HG02759 (cell line): Measurements from ENCODE around the gene LHFPL2.

Experiments
- ATAC-seq: cut with Tn5 transposase; IDR thresholded peaks from one replicate; pipeline ENCODE4 v1.9.1; 2021; ENCODE audit warnings: mild to moderate bottlenecking, moderate library complexity; ENCODE audit not compliant: unreplicated experiment

The LHFPL2 gene

DNA sequence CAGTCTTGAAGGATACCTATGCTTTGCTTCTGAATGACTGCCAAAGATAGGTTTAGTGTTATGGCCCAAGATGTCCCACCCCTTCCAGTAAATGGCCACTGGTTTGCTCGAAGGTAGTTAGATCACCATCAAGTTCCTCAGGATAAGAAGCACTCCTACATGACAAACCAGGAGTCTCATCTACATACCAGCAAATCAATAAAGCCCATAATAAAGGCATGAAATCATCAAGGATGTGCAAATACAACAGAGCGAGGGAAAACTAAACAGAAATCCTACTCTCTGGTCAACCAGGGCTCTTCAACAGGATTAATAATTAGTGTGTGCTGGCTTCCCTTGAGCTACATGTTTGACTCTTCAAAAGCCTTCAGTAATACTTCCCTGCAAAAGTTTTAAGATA lies 141.0 kb downstream of the LHFPL2 start:
- no peak for ATAC-seq

DNA sequence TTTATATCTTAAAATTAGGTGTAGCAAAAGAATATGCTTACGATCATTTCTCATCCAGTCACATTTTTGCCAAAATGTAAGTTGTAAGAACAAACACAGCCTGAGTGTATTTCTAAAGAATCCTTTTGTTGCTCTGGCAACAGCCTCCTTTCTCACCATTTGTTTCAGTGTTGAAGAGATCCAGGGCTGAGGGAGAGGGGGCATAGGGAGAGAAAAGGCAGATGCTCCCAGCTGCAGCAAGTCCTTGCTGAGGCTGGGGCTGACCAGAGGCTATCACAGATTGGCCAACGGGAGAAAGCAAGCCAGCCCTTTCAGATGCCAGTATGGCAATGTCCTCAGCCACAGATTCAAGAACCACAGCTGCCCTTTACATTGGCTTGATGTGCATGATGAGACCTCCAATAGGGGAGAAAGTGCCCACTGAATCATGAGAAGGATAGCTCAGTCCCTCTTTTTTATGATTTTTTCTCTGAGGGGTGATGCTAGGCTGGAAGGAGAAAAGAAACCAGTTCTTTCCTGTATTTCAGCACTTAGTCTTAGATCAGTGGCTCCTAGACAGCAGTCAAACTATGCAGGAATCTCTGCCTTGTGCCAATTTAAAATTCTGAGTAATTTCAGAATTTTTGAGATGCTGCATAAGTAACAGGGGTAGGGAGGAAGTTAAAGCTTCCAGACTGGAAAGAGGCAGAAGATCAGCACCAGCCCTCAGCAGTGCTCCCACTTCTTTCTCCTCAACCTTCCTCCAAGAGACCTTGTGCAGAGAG lies 142.1 kb downstream of the LHFPL2 start:
- ATAC-seq = no peak

DNA sequence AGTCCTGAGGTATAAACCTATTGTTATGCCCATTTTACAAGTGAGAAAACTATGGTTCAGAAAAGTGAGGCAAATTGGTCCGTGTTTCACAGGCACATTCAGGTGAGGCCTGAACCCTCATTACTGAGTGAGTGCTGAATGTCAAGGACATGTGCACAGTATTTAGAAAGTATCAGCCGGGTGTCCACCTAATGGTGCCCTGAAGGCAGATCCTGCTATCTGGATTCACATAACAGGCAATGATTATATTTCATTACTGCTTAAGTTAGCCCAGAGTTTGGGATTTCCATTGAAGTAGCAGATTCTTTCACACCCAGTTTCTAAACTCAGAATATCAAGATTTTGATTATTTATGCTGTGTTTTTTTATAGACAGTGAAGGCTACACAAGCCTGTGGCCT lies 142.7 kb downstream of the LHFPL2 start:
- ATAC-seq = no peak

DNA sequence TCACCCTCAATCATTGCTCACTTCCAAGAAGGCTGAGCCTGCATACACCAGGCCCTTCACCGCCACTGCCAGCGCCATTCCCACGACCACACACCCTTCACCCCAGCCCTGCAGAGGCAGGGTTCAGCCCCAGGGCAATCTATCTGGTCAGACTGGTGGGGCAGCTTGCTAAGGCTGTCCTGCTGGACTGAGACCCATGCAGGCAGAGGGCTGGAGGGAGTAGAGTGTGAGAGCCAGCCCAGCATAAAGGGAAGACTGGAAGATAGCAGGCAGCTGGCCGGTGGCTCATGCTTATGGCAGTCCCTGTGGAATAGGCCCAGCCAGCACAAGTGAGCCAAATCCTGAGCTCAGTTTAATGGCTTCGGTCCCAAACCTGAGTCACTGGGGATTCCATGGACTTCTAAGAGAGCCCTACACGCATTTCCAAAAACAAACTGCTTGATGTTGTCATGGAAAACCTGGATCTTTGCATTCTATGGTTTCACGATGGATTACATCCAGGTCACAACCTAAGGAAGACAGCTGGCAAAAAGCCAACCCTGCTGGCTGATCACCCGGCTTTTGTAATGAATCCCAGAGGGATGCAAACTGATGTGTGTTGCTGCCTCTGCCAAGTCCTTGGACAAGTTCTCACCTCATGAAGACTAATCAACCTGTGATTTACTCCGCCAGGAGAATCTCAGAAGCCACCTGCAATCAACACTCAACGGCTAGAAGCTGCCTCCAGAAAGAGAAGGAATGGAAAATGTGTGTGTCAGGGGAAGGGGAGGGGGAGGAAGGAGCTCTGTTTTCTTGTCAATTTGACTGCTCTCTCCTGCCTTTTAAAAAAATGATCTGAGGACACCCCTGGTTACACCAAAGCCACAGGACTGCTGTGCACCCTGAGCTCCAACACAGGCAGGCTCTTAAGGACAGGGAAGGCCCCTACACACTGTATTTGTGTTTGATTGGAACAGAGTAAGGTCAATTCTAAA lies 143.6 kb downstream of the LHFPL2 start:
- no peak for ATAC-seq

DNA sequence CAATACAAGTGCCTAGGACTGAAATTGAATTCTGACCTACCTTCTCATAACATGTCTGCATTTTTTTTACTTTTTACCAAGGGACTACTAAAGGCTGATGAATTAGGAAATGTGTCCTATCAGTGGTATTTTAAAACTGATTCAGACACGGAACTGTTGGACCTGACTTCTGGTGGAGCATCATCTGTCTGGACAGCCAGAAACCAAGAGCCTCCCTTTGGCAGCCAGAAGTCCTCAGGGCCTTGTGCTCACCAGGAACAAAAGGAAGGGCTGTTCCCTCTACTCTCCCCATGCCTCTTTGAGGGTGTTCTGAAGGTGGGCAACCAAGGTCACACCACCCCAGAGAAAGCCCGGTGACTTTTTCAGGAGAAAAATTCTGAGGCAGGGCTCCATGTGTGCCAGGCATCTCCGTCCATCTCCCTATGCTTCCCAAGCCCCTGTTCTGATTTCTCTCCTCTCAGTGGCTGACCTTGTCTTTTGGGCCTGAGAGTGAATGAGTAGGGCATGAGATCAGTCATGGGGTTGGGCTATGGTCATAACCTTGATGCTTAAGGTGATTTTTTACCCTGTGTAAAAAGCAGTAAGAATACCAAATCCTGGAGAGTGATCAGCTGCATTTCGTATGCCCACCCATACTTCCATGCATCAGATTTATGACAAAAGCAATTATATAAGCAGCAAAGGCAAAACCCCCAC lies 144.5 kb downstream of the LHFPL2 start:
- no peak for ATAC-seq

DNA sequence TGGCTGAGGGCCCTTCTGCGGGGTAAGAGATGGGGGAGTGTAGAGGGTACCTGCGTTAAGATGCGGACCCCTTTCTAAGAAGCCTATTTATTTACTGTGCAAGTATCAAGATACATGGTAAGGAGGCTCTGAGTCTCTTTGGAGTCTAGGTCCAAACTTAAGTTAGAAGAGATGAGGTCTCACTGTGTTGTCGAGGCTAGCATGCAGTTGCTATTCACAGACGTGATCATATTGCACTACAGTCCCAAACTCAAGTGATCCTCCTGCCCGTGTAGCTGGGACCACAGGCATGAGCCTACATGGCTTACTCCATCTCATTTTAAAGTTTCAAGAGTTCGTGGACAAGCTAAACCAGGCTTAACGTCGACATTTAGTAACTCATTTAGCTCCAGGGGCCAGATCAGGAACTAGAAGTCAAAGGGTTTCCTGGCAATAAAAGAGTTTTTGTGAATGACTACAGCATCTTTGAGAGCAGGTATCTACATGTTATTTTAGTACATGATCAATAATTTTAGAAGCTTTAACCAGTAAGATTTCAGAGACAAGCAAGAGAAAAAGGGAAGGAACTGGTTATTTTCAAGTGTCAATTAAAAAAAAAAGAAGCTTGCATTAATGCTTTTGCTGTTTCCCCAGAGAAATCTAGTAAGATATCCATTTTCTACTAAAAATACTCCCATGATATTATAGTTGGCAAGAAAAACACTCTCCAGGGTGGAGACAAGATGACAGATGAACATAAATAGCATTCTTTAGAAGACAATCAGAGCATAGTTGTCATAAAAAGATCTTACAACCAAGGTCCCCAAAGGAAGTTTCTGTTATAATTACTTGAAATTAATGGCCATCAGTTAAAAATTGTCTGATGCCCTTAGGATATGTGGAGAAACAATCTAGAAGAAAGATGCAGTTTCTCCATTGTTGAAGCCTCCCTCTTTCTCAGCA lies 146.9 kb downstream of the LHFPL2 start:
- no peak for ATAC-seq

DNA sequence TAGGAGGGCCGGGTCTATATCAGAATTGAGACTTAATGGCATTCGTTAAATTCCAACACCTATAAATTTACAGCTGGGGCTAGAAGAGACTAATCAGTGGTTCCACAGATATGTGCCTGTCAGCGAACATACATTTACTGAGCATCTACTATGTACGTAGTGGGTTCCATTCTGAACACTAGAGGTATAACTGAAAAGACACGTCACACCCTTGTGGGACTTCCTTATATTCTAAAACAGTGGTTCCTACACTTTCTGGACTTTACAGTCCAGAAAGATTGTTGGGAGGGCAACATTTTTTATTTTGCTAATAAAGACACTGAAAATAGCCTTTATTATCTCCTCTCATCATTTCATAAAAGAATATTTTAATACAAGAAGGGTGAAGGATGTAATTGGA lies 147.7 kb downstream of the LHFPL2 start:
- no peak for ATAC-seq

DNA sequence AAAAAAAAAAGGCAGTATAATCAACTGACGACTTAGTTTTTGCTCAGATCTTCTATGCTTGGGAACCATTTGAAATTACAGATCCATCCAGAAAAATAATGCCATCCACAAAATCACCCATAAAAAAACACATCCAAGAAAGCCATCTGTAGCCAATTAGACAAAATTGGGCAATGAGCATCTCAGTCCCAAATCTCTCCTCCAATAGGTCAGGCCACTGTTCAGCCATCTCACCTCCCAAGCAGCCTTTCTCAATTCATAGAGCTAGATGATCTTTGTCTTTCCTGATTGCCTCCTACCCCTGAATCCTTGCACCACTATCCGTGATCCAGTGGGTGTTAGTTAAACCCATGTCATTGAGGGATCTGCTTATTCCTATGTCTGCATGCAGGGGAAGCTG lies 148.5 kb downstream of the LHFPL2 start:
- no peak for ATAC-seq

DNA sequence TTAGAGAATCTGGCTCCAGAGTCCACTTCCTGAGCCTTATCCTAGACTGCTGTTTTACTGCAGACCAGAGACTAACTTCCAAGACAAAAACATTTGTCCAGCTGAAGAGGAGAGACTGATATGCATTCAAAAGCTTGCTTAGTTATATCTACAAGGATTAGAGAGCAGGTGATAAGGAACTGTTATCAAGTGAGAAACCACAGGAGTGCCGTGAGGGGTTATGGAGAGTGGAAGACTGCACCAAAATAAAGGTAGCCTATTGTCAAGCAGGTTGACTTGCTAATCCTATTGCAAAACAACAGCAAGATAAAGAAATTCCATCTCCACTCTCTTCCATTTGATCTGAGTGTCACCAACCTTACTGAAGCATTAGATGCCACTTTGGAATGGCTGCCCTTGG lies 149.1 kb downstream of the LHFPL2 start:
- ATAC-seq = no peak

DNA sequence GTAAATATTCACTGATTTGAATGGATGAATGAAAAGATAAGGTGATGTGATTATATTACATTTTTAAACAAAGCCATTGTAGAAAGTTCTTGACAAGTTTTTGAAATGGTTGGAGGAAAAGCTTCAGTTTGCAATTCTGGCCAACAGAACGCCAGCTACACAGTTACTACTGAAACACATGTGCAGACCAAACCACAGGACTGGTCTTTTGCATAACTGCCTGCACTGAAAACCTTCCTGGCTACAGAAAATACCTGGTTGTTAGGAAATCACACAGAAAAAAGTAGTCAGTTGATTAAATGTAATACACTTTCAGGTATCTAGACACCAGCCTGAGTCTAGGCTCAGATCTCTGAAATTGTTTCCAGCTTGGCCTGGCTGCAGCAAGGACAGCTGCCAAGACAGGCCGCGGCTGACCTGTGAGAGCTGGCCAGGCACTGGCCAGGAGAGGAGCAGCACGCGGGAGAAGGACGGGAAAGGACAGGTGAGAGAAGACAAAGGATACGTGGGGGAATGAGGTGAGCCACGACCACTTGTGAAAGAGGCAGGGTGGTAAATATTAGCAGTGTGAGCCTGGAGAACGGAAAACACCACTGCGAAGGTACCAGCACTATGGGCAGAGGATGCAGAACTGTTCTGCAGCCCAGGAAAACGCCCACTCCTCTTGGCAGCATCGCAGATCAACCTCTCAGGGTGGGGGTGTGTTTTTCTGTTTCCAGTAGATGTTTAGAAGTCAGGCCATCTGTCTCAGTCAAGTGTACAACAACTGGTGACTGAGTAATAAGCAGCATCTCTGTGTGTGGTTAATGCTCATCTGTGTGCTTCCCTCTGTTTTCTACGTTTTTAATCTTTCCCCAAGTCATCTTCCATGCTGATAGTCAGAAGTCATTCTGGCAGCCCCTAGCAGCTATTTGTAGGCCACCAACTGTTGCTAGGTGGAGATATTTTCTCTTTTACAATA lies 150.7 kb downstream of the LHFPL2 start:
- peak; percentile 61 for ATAC-seq

DNA sequence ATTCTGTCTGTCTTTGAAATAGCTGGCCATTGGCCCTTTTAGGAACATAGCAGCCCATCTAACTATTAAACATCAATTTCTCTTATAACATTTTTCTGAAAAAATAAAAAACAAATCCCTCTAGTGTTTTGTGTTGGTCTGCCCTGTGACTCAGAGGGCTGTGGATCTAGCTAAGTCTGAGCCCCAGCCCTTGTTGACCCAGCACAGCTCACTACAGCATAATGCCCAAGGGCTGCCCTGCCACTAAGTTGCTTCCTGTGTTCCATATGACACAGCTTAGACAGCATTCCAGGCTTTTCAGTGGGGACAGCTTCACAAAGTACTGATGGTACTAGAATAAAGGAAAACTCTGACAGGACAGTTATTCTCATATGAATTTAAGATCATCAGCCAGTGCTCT lies 152.2 kb downstream of the LHFPL2 start:
- ATAC-seq = no peak

DNA sequence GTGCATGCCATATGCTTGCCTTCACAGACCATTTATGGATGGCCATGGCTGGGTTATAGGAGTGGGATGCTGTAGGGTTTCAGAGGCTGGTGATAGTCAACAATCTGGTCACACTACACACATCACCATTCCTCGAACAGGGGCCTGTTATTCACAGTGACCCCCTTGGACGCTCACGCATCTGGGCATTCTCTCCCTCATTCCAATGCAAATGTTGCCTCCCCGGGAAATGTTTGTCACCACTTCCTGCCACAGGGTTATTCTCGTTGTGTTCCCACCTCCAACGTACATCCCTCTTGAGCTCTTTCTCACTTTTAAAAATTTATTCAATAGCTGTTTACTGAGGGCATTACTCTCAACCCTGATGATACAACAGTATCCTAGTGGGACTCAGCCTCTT lies 152.8 kb downstream of the LHFPL2 start:
- ATAC-seq = no peak

DNA sequence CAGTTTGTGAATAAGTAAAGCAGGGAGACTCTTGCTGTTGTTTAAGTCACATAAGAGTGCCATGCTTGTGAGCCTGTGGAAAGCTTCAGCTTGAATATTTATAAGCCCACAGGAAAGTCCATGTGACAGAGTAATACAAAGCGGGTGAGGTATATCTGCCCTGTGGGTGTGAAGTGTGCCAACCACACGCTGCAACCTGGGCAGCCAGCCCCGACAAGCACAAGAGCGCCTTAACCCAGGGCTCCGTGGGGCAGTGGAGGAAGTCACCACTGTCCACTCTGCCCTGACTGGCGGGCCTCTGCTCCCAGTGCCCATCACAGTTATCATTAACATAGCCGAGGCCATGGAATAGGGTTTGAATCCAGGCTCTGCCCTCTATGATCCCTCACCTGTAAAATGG lies 155.9 kb downstream of the LHFPL2 start:
- ATAC-seq = no peak

DNA sequence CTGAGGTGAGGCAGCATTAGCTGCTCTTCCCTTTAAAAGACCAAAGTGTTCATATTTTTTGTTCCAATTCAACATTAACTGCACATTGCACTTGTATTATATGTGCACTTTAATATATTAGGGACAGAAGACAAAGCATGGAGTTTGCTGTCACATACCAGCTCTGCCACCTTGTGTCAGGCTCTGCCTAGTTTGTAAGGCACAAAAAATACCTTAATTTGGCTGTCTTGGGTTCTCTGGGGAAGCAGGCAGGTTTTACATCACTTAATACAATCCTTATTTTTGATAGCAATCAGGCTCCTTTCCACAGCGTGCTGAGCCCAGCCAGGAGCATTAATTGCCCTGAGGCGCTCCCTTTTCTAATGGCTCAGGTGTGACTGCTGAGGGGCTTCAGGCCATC lies 156.3 kb downstream of the LHFPL2 start:
- ATAC-seq = no peak

DNA sequence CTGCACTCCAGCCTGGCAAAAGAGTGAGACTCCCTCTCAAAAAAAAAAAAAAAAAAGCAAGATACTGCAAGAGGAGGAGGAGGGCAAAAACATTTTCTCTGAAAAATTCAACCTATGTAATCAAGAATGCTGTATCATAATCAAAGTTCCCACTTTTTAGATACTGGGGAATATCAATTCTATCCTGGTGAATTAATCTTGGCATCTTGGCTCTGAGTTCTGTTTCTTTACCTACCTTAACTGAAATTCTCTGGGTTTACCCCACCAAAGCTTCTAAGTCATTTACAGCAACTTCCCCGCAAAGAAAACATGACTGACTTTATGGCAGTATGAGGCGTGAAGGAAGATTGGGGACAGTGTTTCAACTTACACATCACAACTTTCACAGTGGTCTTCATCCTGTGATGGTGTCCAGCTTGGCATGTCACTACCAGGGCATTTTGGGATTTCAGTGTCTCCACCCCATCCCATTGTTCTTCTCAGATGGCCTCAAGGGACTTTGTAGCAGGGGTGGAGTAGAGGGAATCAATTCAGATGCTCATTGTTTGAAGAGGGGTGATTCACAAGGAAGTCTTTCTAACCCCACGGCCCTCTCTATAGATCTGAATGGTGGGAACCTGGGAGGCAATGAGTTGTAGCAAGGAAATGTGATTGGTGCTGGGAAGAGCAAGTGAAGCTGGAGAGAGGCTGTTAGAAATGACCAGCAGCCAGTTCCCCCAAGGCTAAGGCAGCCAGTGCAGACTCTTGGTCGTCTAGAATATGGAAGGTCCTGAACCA lies 157.7 kb downstream of the LHFPL2 start:
- no peak for ATAC-seq

DNA sequence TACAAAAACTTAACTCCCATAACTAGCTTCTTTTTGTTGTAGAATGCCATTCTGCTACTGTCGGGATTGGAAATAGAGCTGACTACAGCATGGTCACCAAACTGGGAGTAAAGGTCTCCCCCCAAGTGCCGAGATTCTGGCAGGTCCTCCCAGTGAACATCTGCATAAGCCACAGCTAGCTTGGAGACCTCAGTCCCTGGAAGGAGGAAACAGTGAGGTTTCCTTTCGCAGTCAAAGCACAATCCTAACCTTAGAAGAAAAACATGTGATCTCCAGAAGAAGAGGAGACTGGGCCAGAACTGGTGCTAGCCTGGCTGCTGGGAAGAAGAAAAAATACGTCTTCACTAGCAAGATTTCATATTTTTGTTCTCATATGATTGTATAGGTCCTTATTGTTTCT lies 160.7 kb downstream of the LHFPL2 start:
- ATAC-seq = no peak

DNA sequence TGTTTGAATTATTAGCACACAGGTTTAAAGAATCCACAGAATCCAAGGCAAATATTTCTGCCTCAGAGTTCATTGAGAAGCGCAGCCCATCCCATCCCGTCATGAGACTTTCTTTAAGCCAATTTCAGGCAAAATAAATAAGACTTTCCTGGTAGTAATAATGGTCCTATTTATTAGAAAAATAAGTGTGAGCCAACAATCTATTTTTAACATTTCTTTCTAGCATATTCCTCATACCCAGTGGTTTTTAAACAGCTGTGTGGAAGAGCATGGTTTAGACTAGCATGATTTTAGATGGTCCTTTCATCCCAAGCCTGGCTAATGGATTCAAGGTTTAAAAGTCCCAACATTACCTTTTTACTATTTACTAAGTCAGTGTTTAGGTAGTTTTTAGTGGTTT lies 162.4 kb downstream of the LHFPL2 start:
- no peak for ATAC-seq

DNA sequence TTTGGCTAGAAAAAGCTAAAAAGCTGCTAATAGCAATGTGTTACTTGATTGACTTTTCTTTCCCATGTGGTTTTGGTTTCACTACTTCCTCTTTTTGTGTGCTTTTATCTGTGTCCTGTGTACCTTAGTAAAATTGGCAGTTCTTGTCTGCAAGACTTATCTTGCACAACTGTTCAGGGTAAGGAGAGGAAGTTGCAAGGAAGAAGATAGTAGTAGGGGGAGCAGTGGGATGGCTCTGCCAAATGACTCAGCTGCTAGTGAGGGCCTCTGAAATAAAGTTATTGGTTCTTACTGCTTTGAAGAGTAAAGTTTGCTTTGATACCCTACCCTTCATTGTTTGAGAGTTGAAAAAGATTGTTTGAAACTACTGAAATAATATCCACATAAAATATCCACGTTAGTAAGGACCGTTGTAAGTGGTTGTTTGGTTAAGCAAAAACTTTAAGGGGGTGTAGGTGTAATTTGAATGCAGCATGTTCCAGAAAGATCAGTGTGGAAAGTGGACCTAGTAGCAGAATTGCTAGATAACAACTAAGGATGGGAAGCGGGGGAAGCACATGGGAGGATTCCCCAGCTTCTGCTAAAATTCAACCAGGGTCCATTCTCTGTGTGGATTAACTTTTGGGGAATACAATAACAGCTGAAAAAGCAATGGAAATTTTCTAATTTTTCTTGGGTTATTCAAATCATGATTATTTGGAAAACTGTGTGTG lies 164.6 kb downstream of the LHFPL2 start:
- peak; percentile 92 for ATAC-seq
